NCI-H2227 (cell line): ENCODE measurements around the gene PROKR1.
"Not testable (repeated sequence)": the region's sequence is repeated elsewhere in the genome, so short reads cannot be mapped to it uniquely, and the experiment has no call there.

Experiments
- DNase-seq: peaks from one replicate; lab custom pipeline; 2025; ENCODE audit not compliant: unreplicated experiment; lab: John Stamatoyannopoulos, UW

The PROKR1 gene

DNA sequence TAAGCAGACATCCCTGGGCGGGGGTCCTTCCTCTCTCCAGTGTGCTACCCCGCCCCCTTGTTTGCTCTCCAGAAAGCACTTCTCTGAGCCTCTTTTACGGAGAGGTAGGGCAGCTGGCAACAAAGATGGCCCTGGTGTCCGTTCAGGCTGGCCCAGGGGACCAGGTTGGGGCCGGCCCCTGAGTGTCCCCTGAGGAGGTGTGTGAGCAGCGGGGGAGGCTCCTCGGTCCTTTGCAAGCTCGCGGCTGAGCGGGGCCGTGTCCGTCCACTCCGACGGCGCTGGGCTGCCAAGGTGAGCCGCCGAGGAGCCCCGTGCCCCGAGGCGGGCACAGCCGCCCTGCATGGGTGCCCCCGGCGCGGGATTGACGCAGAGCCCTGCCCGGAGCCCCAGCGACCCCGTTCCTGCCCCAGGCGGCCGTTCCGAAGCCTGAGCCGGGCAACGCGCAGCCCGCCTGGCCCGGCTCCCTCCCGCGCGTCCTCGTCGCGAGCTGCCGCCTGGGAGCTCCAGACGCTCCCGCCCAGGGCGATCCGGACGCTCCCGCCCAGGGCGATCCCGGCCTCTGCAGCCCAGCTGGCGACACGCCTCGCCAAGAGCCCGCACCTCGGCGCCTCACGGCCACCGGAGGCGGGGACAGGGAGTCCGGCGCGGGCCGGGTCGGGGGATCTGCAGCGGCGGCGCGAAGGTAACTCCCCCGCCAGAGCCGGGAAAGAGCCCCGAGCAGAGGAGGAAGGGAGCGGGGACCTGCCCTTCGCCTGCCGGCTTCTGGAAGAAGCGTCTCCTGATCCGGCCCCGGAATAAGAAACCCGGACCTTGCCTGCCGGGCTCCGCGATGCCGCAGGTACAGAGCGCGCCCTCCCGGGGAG lies at the start of gene PROKR1:
Gene PROKR1, plus strand, starts transcription at position 569 of the 863 bp plus-strand sequence. CDS start 2,243 bp downstream, outside the sequence.
- DNase-seq = peak; percentile 67

DNA sequence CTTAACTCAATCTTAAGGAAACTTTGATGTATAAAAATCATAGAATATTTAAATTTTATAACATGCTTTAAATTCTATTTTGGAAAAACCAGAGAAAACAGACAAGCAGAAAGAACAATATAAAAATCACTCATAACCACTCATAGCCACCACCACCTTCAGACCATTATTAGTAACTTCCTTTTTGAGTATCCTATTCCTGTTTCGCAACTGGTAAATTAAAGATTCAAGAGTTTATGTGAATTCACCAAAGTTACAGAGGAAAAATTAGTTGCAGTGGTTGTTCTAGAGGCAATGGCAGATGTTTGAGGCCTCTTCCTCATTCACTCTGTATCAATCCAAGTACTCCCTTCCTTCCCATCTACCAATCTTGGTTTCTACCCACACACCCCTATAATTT lies 49.3 kb upstream of the PROKR1 start:
- DNase-seq = no peak

DNA sequence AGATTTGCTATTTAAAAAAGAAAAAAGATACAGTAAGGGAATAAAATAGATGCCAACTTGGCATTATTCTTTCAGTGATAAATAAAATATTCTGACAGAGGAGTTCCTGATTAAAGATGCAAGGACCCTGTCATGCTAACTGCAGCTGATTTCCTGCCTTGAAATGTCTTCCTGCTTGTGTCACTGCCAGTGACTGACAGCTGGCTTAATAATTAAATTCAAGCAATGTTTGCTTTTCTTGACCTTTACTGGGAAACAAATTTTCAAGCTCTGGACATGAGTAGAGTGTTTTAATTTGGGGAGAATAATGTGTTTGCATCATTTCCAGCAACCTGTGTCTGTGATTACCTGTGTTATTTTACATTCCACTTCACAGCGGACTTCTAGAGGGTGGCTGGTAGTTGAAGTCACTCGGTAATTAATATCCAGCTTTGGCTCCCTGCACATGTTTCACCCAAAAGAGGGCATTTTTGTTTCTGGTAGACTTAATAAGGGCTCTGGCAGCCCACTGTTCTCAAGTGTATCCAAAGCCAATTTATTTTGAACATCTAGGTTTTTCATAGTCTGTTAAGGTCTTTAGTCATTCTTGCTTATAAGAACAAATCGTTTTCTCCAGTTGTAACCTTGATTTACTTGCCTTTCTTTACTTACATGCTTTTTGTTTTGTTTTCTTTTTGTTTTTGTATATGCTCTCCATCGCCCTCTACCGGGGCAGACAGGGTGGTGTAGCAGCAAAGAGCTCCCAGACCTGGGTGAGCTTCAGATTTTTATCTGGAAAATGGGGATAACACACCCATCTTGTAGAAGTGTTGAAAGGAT lies 48.5 kb upstream of the PROKR1 start:
- peak; percentile 39 for DNase-seq

DNA sequence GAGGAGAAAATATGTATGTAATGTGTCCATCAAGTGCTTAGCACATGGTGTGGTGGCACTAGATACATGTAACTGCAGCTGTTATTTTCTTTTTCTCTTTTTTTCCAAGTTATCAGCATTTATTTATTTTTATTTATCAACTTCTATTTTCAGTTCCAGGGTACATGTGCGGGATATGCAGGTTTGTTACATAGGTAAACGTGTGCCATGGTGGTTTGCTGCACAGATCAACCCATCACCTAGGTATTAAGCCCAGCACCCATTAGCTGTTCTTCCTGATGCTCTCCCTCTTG lies 47.9 kb upstream of the PROKR1 start:
- not testable (repeated sequence) for DNase-seq

DNA sequence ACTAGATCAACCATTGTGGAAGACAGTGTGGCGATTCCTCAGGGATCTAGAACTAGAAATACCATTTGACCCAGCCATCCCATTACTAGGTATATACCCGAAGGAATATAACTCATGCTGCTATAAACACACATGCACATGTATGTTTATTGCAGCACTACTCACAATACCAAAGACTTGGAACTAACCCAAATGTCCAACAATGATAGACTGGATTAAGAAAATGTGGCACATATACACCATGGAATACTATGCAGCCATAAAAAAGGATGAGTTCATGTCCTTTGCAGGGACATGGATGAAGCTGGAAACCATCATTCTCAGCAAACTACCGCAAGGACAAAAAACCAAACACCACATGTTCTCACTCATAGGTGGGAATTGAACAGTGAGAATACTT lies 42.9 kb upstream of the PROKR1 start:
- DNase-seq = not testable (repeated sequence)

DNA sequence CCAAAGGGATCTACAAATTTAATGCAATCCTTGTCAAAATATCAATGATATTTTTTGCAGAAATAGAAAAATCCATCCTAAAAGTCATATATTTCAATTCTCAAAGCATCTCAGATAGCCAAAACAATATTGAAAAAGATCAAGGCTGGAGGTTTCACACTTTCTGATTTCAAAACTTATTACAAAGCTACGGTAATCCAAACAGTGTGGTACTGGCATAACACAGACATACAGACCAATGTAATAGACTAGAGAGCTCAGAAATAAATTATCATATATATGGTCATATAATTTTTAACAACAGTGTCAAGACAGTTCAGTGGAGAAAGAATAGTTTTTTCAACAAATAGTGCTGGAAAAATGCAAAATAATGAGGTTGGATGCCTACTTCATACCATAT lies 40.3 kb upstream of the PROKR1 start:
- no peak for DNase-seq

DNA sequence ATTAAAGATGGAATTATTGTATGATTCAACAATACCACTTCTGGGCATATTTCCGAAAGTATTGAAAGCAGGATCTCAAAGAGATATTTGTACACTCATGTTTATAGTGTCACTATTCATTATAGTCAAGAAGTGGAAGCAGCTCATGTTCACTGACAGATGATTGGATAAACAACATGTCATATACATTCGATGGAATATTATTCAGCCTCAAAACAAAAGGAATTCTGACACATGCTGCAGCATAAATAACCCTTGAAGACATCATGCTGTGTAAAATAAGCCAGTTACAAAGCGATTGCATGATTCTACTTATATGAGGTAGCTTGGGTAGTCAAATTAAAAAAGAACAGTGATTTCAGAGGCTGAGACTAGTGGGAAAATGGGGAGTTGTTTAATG lies 39.3 kb upstream of the PROKR1 start:
- no peak for DNase-seq

DNA sequence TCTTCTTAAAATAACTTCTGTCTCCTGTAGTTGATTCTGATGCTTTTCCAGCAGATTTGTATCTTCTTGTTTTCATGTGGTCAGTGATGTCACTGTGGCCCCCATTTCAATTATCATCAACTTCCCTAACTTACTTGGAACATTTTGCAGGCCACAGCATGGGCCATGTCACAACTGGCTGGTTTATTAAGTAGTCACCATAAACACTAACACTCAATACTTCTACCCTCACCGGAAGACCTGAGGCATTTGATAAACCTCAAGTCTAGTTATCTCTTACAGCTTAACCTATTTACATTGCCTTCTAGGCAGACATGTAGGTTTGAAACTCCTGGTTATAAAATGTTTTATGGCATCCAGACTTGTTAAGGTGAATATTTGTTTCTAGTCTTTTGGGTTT lies 37.4 kb upstream of the PROKR1 start:
- DNase-seq = no peak

DNA sequence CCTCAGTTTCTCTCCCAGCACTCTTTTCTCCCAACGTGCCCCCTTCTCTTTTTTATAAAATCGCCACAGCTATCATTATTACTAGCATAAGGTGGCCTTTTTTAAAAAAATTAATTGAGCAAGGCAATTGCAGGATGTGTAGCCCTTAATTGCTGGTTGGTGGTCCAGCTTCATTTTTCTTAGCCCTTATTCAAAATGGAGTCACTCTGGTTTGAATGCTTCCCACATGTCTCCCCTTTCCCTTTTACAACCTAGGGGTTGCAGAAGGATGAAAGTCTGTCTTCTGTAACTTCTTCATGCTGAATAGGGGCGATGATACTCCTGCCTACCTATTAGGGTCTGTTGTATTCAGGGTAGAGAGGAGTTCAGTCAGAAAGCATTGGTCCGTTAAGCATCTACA lies 36.6 kb upstream of the PROKR1 start:
- DNase-seq = no peak

DNA sequence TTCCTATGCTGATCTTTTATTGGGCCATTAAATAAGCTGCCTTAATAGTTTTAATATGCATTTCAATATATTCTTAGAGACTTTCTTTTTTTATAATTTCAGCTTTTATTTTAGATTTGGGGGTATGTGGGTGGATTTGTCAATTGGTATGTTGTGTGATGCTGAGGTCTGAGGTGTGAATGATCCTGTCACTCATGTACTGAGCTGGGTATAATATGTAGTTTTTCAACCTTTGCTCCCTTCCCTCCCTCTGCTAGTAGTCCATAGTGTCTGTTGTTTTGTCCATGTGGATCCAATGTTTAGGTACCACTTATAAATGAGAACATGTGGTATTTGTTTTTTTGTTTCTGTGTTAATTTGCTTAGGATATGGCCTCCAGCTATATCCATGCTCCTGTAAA lies 35.5 kb upstream of the PROKR1 start:
- no peak for DNase-seq

DNA sequence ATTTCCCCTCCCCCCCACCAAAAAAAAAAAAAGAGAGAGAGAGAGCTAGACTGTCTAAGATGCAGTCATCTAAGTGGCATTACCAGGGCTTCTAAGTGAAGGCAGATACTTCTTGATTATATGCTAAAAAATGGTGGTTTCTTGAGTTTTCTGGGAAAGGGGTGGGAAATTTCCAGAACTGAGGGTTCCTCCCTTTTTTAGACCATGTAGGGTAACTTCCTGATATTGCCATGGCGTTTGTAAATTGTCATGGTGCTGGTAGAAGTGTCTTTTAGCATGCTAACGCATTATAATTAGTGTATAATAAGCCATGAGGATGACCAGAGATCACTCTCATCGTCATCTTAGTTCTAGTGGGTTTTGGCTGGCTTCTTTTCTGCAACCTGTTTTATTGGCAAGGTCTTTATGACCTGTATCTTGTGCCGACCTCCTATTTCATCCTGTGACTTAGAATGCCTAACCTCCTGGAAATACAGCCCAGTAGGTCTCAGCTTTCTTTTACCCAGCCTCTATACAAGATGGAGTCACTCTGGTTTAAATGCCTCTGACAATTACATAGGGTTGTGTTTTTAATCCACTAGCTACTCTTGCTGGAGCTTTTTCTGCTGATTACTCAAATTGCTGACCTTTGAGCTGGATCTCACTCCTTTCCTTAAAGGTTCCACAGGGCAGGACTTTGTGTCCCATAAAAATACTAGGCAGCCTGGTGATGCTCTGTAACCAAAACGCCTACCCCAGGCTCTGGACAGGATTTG lies 30.4 kb upstream of the PROKR1 start:
- no peak for DNase-seq

DNA sequence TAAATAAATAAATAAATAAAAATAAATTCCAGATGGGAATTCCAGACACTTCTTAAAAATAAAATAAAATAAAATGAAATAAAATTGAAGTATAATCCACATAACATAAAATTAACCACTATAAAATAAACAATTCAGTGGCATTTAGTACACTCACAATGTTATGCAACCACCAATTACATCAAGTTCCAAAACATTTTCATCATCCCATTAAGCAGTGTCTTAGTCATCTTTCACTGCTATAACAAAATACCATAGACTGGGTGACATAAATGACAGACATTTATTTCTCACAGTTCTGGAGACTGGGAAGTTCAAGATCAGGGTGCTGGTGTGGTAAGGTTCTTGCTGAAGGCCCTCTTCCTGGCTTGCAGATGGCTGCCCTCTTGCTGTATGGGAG lies 22.6 kb upstream of the PROKR1 start:
- DNase-seq = no peak

DNA sequence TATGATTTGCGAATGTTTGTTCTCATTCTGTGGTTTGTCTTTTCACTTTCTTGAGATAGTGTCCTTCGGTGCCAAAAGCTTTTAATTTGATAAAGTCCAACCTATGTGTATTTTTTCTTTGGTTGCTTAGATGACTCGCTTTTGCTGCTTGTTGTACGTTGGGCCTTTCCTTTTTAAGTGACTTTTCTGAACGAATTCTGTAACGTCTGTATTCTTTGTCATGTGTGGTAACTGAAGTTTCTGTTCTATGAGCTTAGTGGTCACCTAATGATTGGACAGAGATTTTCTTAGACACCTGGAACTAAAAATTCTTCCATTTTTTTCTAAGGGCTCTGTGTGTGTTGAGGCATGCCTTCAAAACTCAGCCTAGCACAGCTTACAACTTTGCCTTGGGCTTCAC lies 19.6 kb upstream of the PROKR1 start:
- no peak for DNase-seq

DNA sequence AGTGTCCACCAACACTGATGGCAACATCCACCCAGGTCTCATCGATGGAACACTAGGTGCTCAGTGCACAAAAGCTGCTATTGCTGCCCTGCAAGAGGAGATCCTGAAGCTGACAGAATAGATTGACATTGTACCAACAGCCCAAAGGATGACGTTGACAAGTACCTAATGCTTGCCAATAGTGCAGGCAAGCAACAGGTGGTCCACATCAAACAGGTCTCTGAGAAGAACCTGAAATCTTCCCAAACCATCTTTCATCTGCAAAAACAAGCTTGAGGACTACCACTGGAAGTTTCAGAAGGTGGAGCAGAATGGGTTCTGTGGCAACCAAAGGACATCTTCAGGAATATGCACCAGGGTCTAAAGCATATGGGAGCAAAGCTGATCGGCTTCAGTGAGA lies 15.8 kb upstream of the PROKR1 start:
- DNase-seq = no peak

DNA sequence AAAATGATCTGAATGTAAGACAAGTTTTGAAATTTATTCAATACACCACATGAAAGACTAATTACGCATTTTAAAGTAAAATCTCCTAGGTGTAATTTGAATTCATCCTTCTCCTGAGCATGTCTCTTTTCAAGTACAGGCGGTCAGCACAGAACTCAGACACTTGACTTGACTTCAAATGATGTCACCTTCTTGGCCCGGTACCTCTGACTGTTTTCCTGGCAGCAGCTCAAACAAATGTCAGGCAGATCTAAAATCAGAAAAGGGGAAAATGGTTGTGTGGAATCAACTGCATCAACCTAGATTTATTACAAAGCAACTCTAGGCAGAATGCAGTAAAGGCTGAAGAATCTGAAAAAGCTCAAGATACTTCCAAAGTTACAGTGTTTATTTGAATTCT lies 11.4 kb upstream of the PROKR1 start:
- no peak for DNase-seq

DNA sequence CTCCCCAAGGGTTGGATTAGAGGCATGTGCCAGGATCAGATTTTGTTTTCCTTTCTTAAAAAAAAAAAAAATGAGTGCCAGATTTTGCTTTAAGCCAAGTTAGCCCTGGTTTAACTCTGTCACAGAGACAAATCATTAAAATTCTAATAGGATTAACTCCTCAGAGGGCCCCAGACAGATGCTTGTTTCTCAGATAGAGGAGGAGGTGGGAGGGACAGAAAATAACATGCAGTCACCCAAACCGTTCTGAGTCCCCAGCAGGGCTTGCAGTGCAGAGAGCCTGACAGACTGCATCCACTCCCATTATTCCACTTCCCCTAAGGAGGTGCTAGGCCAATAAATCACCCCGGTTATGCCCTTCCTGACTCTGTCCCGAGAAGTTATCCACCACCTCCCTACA lies 6.3 kb upstream of the PROKR1 start:
- no peak for DNase-seq

DNA sequence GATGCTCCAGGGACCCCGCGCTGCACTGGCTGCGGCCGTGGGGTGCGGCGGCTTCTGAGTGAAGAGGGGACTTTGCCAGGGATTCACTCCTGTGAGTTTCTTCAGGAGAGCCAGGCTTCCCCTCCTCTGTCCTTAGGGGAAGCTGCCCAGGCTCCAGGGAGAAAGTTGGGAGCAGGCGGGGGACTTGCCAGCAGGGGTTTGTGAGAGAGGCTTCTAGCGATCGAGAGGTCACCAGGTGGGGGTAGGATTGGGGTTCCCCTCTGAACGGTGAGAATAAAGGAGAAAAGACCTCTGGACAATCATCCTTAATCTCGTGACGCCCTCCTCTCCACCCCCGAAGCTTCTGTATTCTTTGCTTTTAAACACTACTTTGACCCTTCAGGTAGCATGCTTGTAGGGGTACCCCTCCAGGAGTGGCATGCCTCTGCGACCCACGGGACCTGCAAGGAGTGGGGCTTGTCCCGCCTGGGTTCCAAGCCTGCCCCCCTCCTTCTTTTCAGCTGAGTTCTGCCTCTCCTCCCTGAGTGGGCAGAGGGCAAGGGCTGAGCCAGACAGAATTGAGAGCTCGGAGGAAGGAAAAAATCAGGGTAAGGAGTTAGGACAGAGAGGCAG lies 601 bp downstream of the PROKR1 start:
- no peak for DNase-seq

DNA sequence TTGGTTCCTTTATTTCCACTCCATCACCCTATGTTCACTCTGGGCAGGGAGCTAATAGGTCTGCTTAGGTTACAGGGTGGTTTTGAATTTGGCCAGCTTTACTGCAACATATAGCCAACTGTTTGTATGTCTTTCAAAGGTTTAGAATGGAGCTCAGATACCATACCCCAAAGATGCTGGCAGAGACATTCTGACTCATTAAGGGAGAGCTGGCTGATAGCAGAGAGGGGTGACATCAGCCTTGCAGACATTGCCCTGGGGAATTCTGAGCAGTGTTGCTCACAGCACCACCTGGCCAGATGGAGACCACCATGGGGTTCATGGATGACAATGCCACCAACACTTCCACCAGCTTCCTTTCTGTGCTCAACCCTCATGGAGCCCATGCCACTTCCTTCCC lies 2.1 kb downstream of the PROKR1 start:
- no peak for DNase-seq

DNA sequence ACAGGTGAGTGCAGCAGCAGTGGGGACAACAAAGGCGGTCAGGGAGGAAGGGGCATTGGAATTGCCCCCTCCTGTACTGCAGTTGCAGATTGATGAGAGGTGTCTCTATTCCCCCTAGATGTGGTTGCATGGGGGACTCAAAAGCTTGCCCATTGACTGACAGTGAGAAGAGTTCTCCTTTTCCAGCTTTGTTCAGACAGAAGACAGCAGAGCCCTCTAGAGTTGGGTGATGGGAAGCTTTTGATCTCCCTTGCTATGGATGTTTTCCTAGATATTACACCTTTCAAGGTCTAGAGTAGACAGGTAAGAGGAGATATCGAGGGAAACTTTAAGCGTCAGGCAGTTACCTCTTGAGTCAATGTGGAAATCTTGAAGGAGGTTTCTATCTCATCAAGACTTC lies 2.9 kb downstream of the PROKR1 start:
- no peak for DNase-seq

DNA sequence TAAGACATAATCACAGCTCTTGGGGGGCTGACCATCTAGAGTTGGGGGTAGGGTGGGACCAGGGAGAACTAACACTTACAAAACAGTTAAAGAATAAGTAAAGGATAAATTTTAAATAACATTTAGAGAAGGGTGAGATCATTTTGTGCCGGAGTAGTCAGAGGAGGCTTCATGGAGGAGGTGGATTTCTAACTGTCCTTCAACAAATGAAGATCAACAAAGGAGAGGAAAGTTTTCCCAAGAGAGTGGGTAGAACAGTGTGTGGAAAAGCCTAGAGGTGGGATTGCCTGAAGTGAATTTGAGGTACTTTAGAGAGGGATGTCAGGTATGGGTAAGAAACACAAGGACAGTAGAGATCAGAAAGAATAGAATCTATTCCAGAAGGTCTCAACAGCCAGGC lies 7.3 kb downstream of the PROKR1 start:
- DNase-seq = no peak

DNA sequence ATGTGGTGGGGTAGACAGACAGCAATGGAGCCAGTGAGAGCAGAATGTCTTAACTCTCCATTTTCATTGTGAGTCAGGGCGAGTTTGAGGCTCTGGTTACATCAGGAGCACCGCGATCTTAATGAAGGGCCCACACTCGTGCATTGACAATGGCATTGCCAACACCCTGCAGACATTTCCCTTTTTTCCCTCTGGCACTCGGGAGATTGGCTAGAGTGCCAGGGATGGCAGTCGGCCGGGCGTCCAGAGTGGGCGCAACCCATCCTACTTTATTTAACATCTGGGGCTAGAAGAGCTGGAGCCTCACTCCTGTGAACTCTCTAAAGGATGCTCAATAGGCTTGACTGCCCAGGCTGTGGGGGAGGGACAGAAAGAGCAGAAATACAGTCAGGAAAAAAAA lies 9.7 kb downstream of the PROKR1 start:
- DNase-seq = no peak
